GM19452 (cell line): Measurements from ENCODE around the gene TXNRD1.
"Not testable (repeated sequence)": the region's sequence is repeated elsewhere in the genome, so short reads cannot be mapped to it uniquely, and the experiment has no call there.

Source experiments
- ATAC-seq: cut with Tn5 transposase; IDR thresholded peaks from one replicate; pipeline ENCODE4 v1.9.1; 2021; ENCODE audit not compliant: unreplicated experiment

Gene TXNRD1

GRCh38 chr12:104320627-104321024 lies 105.0 kb downstream of the TXNRD1 start:
- no peak for ATAC-seq

- ATAC-seq = no peak
These were observed 106.4 kb downstream of the TXNRD1 start for GRCh38 chr12:104321949-104322348.

- ATAC-seq = not testable (repeated sequence)
These were observed 107.0 kb downstream of the TXNRD1 start for GRCh38 chr12:104322533-104322932.

- no peak for ATAC-seq
These were observed 108.3 kb downstream of the TXNRD1 start for GRCh38 chr12:104323899-104324298.

GRCh38 chr12:104328278-104328677 lies 112.7 kb downstream of the TXNRD1 start:
- ATAC-seq = not testable (repeated sequence)

GRCh38 chr12:104328790-104329189 lies 113.2 kb downstream of the TXNRD1 start:
- no peak for ATAC-seq

GRCh38 chr12:104329707-104330532 lies 114.3 kb downstream of the TXNRD1 start:
- ATAC-seq = no peak

GRCh38 chr12:104331376-104331775 lies 115.8 kb downstream of the TXNRD1 start:
- no peak for ATAC-seq

GRCh38 chr12:104332273-104332672 lies 116.7 kb downstream of the TXNRD1 start:
- not testable (repeated sequence) for ATAC-seq

GRCh38 chr12:104333692-104334255 lies 118.2 kb downstream of the TXNRD1 start:
- no peak for ATAC-seq

GRCh38 chr12:104334581-104334980 lies 119.0 kb downstream of the TXNRD1 start:
- ATAC-seq = no peak

- no peak for ATAC-seq
These were observed 120.5 kb downstream of the TXNRD1 start for GRCh38 chr12:104336115-104336514.

GRCh38 chr12:104337030-104337558 lies 121.5 kb downstream of the TXNRD1 start:
- no peak for ATAC-seq

GRCh38 chr12:104339663-104340062 lies 124.1 kb downstream of the TXNRD1 start:
- no peak for ATAC-seq

- ATAC-seq = no peak
These were observed 124.6 kb downstream of the TXNRD1 start for GRCh38 chr12:104340177-104340576.

- ATAC-seq = no peak
These were observed 125.5 kb downstream of the TXNRD1 start for GRCh38 chr12:104340925-104341611.

- ATAC-seq = no peak
These were observed 126.6 kb downstream of the TXNRD1 start for GRCh38 chr12:104342147-104342546.

GRCh38 chr12:104342635-104343249 lies 127.2 kb downstream of the TXNRD1 start:
- no peak for ATAC-seq

- no peak for ATAC-seq
These were observed 129.1 kb downstream of the TXNRD1 start for GRCh38 chr12:104344682-104345081.

- no peak for ATAC-seq
These were observed 129.9 kb downstream of the TXNRD1 start for GRCh38 chr12:104345234-104346066.
